ENCODE data around the gene TRIM33. TPM values are rescaled to one million over a fixed set of nuclear protein-coding genes. Genes with fewer than 3 reads are reported as not detected.

TRIM33 gene
- total and polyA plus RNA-seq, 2 of the 13 experiments (the other 11 are each of a cell fraction or from before 2014, with no cell fraction given), result 35.5 to 42.2 TPM

DNA sequence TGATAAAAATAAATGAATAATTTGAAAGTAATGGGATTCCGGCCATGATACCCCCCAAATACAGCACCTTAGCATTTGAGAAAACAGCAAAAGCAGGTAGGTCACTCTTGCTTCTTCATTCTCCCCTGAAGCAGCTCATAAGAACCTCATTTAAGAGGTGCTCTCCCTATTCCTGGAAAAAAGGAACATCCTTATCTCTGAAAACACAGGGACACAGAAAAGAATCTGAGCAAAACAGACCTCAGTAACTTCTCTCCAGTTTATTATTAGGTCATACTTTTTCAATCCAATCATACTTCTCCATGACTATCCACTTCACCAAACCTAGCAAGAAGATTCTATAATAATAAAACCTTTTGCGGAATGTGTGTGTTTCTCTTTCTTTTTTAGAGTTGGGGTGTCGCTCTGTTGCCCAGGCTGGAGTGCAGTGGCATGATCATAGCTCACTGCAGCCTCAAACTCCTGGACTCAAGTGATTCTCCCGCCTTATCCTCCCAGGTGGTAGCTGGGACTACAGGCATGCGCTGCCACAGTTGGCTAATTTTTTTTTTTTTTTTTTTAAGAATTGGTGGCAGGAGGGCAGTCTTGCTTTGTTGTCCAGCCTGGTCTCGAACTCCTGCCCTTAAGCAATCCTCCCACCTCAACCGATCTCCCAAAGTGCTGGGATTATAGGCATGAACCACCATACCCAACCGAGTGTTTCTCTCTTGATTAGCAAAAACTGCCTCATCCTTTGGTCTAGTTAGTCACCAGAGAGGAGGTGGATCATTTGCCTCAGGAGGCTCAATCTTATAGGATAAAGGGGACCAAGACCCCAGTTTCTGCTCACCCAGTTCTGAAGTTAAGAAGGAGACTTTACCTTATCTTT is 10.6 kb upstream of the TRIM33 start:
- in situ Hi-C loops (cut with HindIII; ENCODE audit: extremely low pct_ligation_motif_present, low pct_unique_long_range_greater_than_20kb) (no loop called here), intact Hi-C loops (cut with micrococcal nuclease; ENCODE audit: unreplicated experiment) (no loop called here)
- H3K36me3 ChIP-seq (replicated peaks in 1 of 2; ENCODE audit: control insufficient read depth in 1 of 2, insufficient read depth in 2 of 2, low read length in 2 of 2), result no peaks in the 10 kb centered on the region
- 0 out of 2 replicates have a peak, but pooled peaks cover 7% of the 10 kb centered on the region for H3K4me1 ChIP-seq (ENCODE audit: insufficient read depth, low read length)
- CTCF ChIA-PET (ENCODE audit: low intra/inter-chr PET ratio, low total read pairs), result no interaction called here
- H3K9ac ChIP-seq (ENCODE audit: insufficient read depth, low read depth, low read length), result no peak overlapping the region
- no peaks in the 10 kb centered on the region for H3K9me3 ChIP-seq (ENCODE audit: low read length)
- H3K27me3 ChIP-seq (ENCODE audit: control insufficient read depth in 1 of 2, insufficient read depth in 2 of 2, low read length in 2 of 2), result 0 out of 5 replicates have a peak, but pooled peaks cover 0 to 3% of the 10 kb centered on the region in 2 experiments
- no peak for ATAC-seq
- H2AFZ ChIP-seq (ENCODE audit: low read length), result no peak overlapping the region
- no peak overlapping the region for H3K4me3 ChIP-seq (replicated peaks in 1 of 3; ENCODE audit: insufficient read depth in 1 of 3, low read depth in 2 of 3, low read length in 3 of 3)
- TF ChIP-seq, protein P1, sequence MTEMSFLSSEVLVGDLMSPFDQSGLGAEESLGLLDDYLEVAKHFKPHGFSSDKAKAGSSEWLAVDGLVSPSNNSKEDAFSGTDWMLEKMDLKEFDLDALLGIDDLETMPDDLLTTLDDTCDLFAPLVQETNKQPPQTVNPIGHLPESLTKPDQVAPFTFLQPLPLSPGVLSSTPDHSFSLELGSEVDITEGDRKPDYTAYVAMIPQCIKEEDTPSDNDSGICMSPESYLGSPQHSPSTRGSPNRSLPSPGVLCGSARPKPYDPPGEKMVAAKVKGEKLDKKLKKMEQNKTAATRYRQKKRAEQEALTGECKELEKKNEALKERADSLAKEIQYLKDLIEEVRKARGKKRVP (CRISPR knock-in tag; IDR thresholded peaks at IDR 0.05), result no peak
- TF ChIP-seq, protein P2, sequence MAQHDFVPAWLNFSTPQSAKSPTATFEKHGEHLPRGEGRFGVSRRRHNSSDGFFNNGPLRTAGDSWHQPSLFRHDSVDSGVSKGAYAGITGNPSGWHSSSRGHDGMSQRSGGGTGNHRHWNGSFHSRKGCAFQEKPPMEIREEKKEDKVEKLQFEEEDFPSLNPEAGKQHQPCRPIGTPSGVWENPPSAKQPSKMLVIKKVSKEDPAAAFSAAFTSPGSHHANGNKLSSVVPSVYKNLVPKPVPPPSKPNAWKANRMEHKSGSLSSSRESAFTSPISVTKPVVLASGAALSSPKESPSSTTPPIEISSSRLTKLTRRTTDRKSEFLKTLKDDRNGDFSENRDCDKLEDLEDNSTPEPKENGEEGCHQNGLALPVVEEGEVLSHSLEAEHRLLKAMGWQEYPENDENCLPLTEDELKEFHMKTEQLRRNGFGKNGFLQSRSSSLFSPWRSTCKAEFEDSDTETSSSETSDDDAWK (CRISPR knock-in tag; IDR thresholded peaks at IDR 0.05), result no peak
- TF ChIP-seq HIVEP1 (CRISPR knock-in tag; IDR thresholded peaks at IDR 0.05), result no peak
- WGBS (ENCODE audit: low lambda C conversion rate), result 51% methylated on average over 8 of the region's 8 CpGs
- no peak for FAIRE-seq
- H3K27ac ChIP-seq (ENCODE audit: extremely low read length, insufficient read depth, low read length), result no peak overlapping the region
- POLR2A ChIA-PET, result no interaction called here
- DNase-seq (ENCODE audit: low spot score), result no peak
- no peaks in the 10 kb centered on the region for H4K20me1 ChIP-seq (ENCODE audit: insufficient read depth, low read length)
- BruUV-seq (replicated peaks), result no TSS peak
- H3K79me2 ChIP-seq (ENCODE audit: insufficient read depth, low read length), result no peaks in the 10 kb centered on the region
- H3K4me2 ChIP-seq (ENCODE audit: low read depth, low read length), result no peak overlapping the region

DNA sequence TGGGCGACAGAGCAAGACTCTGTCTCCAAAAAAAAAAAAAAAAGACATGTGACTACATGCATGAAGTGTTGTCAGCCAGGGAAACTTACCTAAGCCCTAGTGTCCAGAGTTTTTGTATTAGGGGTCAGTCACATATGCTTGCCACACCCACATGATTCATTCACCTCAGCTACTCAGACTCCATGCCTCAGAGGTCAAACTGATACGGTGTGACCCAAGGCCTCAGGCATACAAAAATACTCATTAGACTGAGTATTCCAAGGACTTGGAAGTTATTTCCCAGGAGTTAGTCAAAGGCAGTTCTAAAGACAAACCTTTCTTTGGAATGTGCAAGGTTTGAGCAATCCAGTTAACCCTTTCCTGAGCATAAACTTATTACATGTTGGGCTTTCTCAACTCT is 6.3 kb upstream of the TRIM33 start:
- H3K36me3 ChIP-seq (replicated peaks in 1 of 2; ENCODE audit: control insufficient read depth in 1 of 2, insufficient read depth in 2 of 2, low read length in 2 of 2), result no peaks in the 10 kb centered on the region
- CTCF ChIA-PET (ENCODE audit: low intra/inter-chr PET ratio, low total read pairs), result no interaction called here
- H3K9ac ChIP-seq (ENCODE audit: insufficient read depth, low read depth, low read length), result no peak overlapping the region
- H4K20me1 ChIP-seq (ENCODE audit: insufficient read depth, low read length), result no peaks in the 10 kb centered on the region
- POLR2A ChIA-PET, result no interaction called here
- BruUV-seq (replicated peaks), result no TSS peak
- no peaks in the 10 kb centered on the region for H3K79me2 ChIP-seq (ENCODE audit: insufficient read depth, low read length)
- no peak for FAIRE-seq
- H3K4me2 ChIP-seq (ENCODE audit: low read depth, low read length), result no peak overlapping the region
- no peak overlapping the region for H3K27ac ChIP-seq (ENCODE audit: extremely low read length, insufficient read depth, low read length)
- H3K9me3 ChIP-seq (ENCODE audit: low read length), result no peaks in the 10 kb centered on the region
- H3K4me1 ChIP-seq (ENCODE audit: insufficient read depth, low read length), result peaks cover 25% of the 10 kb centered on the region
- DNase-seq (ENCODE audit: low spot score), result peak; percentile 20
- no peak overlapping the region for H2AFZ ChIP-seq (ENCODE audit: low read length)
- WGBS (ENCODE audit: low lambda C conversion rate), result 32% methylated on average over 2 of the region's 2 CpGs
- no peak overlapping the region for H3K4me3 ChIP-seq (replicated peaks in 1 of 3; ENCODE audit: insufficient read depth in 1 of 3, low read depth in 2 of 3, low read length in 3 of 3)
- peak; percentile 40; the same call in 1 of the 3 replicates for ATAC-seq
- 0 out of 5 replicates have a peak, but pooled peaks cover 0 to 3% of the 10 kb centered on the region in 2 experiments for H3K27me3 ChIP-seq (ENCODE audit: control insufficient read depth in 1 of 2, insufficient read depth in 2 of 2, low read length in 2 of 2)
- intact Hi-C loops (cut with micrococcal nuclease; ENCODE audit: unreplicated experiment) (no loop called here), in situ Hi-C loops (cut with HindIII; ENCODE audit: extremely low pct_ligation_motif_present, low pct_unique_long_range_greater_than_20kb) (no loop called here)
- TF ChIP-seq NR2C2 (CRISPR knock-in tag; IDR thresholded peaks at IDR 0.05; ENCODE audit: borderline replicate concordance), result no peak
- no peak for TF ChIP-seq U2AF2 (IDR thresholded peaks at IDR 0.05; ENCODE audit: low read depth, low read length)
- no peak for TF ChIP-seq ZNF20 (CRISPR knock-in tag; IDR thresholded peaks at IDR 0.05)
- no peak for TF ChIP-seq SRSF9 (IDR thresholded peaks at IDR 0.05; ENCODE audit: borderline replicate concordance, insufficient read depth, low read depth, low read length, poor library complexity, severe bottlenecking)
- TF ChIP-seq HES4 (CRISPR knock-in tag; IDR thresholded peaks at IDR 0.05; ENCODE audit: borderline replicate concordance), result no peak
- TF ChIP-seq ZMYM2 (CRISPR knock-in tag; IDR thresholded peaks at IDR 0.05), result no peak
- TF ChIP-seq ATF1 (CRISPR knock-in tag; IDR thresholded peaks at IDR 0.05), result no peak
- no peak for TF ChIP-seq ZNF549 (CRISPR knock-in tag; IDR thresholded peaks at IDR 0.05)
- TF ChIP-seq ZNF652 (CRISPR knock-in tag; IDR thresholded peaks at IDR 0.05; ENCODE audit: borderline replicate concordance, low read depth), result peak; percentile 75
- peak; percentile 92 for TF ChIP-seq ZNF614 (CRISPR knock-in tag; IDR thresholded peaks at IDR 0.05; ENCODE audit: borderline replicate concordance)
- no peak for TF ChIP-seq NBN (conservative IDR thresholded peaks at IDR 0.05)
